OCI-LY7 (cell line): ENCODE measurements around the gene CD2BP2. TPM values are rescaled to one million over a fixed set of nuclear protein-coding genes. Genes with fewer than 3 reads are reported as not detected.

Experiments
- BruUV-seq: library from RNA; stranded (reverse); fragments of 400-500 nt; replicated peaks from 2 replicates; lab custom pipeline; 2021; lab: Mats Ljungman, UMichigan
- CTCF ChIA-PET: fragments of 300-600 bp; sonication (Branson Sonifier 250); formaldehyde crosslinking; loops from one replicate; lab custom pipeline; 2022; ENCODE audit warnings: antibody characterized with exemption; ENCODE audit not compliant: unreplicated experiment; lab: Charles Lee
- POLR2A ChIA-PET: fragments of 300-600 bp; sonication (Branson Sonifier 250); formaldehyde crosslinking; loops from one replicate; lab custom pipeline; 2022; ENCODE audit warnings: antibody characterized with exemption; lab: Charles Lee
- DNase-seq: peaks from one replicate; pipeline ENCODE4 v3.0.0-alpha.2; 2015; ENCODE audit warnings: low spot score
- H2AFZ ChIP-seq: fragments of 200-600 bp; sonication (generic), shearing (Covaris generic); 2 replicates; pipeline ENCODE4 v1.6.1; 2014; ENCODE audit warnings: mild to moderate bottlenecking, antibody characterized with exemption, low read length, moderate library complexity
- H3K27ac ChIP-seq: fragments of 200-600 bp; sonication (generic); 2 replicates; pipeline ENCODE4 v1.5.1; 2014; ENCODE audit warnings: mixed run types, low read depth, mild to moderate bottlenecking, moderate library complexity, low read length, inconsistent platforms; ENCODE audit not compliant: poor library complexity, severe bottlenecking
- H3K36me3 ChIP-seq: fragments of 200-600 bp; sonication (generic); 2 replicates; pipeline ENCODE4 v1.6.1; 2014; ENCODE audit warnings: mild to moderate bottlenecking, antibody characterized with exemption, low read length, moderate library complexity, mixed read lengths; ENCODE audit not compliant: insufficient read depth
- H3K4me1 ChIP-seq: fragments of 200-600 bp; sonication (generic); 2 replicates; pipeline ENCODE4 v1.5.1; 2014; ENCODE audit warnings: mild to moderate bottlenecking, low read length; ENCODE audit not compliant: insufficient read depth, poor library complexity, severe bottlenecking
- H3K4me2 ChIP-seq: fragments of 200-600 bp; sonication (generic); 2 replicates; pipeline ENCODE4 v1.6.1; 2014; ENCODE audit warnings: mild to moderate bottlenecking, low read length
- H3K4me3 ChIP-seq: fragments of 200-600 bp; sonication (generic); 2 replicates; pipeline ENCODE4 v1.5.1; 2014; ENCODE audit warnings: mild to moderate bottlenecking, low read depth, low read length; ENCODE audit not compliant: poor library complexity, severe bottlenecking
- H3K79me2 ChIP-seq: fragments of 200-600 bp; sonication (generic); 2 replicates; pipeline ENCODE4 v1.6.1; 2016; ENCODE audit warnings: low read depth, mild to moderate bottlenecking, low read length, moderate library complexity, mixed read lengths; ENCODE audit not compliant: insufficient read depth
- H3K9me2 ChIP-seq: fragments of 200-600 bp; sonication (generic); 2 replicates; pipeline ENCODE4 v1.6.1; 2016; ENCODE audit warnings: mild to moderate bottlenecking, low read length, mixed read lengths; ENCODE audit not compliant: insufficient read depth
- H3K9me3 ChIP-seq: fragments of 200-600 bp; sonication (generic); 2 replicates; pipeline ENCODE4 v1.6.1; 2014; ENCODE audit warnings: mild to moderate bottlenecking, mixed run types, low read length, mixed read lengths
- H4K20me1 ChIP-seq: fragments of 200-600 bp; sonication (generic); 2 replicates; pipeline ENCODE4 v1.6.1; 2014; ENCODE audit warnings: mild to moderate bottlenecking, antibody characterized with exemption, low read length, moderate library complexity, mixed read lengths; ENCODE audit not compliant: insufficient read depth
- EZH2phosphoT487 ChIP-seq: fragments of 200-600 bp; sonication (generic); IDR thresholded peaks from 2 replicates; pipeline ENCODE4 v1.6.1; 2018; ENCODE audit warnings: low read depth, borderline replicate concordance, mild to moderate bottlenecking, mixed run types, antibody characterized with exemption, low read length, moderate library complexity, mixed read lengths
- intact Hi-C: fragments of 100-400 bp; cut with micrococcal nuclease; formaldehyde crosslinking; loops from one replicate; pipeline ENCODE4 v1.10.0; 2022; ENCODE audit not compliant: unreplicated experiment
- total RNA-seq, 2 experiments: library from RNA; depleted of rRNA in 1 of 2; stranded (reverse); fragments of >200 nt in 1 of 2; shearing (Covaris generic) in 1 of 2; gene quantifications; 2 replicates each; pipeline ENCODE4 v1.2.3, GENCODE V29; 2014 to 2022
- TF ChIP-seq, protein P1 (sequence below): fragments of 200-600 bp; sonication (generic); conservative IDR thresholded peaks from 2 replicates; pipeline ENCODE4 v1.5.1; 2014; ENCODE audit warnings: mild to moderate bottlenecking, antibody characterized with exemption, low read length, moderate library complexity, mixed read lengths

Gene CD2BP2
- total RNA-seq, 2 experiments from 2014 or later: 69.2 to 111 TPM

DNA sequence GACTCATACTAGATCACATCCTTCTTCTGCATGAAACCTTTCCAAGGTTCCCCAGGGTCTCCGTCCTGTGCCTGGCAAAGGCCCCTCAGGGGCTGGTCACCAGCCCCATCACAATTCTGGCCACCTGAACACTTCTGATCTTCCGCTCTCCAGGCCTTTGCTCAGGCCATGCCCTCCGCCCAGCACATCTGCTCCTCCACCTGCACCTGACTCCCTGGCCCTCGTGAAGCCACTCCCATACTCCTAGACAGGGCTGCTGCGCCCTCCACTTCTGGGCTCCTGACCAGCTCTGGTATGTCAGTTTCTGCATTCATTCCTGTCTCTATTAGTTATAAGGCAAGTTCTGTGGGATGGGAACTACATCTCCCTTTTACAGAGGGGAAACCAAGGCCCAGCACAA is 17.6 kb upstream of the CD2BP2 start:
- ChIA-PET POLR2A (interaction anchor here (2.3 to 2.6 kb wide), 2 partner anchors 10 to 34 kb away, joined by 14 to 26 read pairs; partner anchors contain the start of genes SEPTIN1 and ZNF771), CTCF (interaction anchor here (0.6 kb wide), 1 partner anchor 625 kb away, joined by 5 read pairs; no protein-coding TSS in a partner anchor)

DNA sequence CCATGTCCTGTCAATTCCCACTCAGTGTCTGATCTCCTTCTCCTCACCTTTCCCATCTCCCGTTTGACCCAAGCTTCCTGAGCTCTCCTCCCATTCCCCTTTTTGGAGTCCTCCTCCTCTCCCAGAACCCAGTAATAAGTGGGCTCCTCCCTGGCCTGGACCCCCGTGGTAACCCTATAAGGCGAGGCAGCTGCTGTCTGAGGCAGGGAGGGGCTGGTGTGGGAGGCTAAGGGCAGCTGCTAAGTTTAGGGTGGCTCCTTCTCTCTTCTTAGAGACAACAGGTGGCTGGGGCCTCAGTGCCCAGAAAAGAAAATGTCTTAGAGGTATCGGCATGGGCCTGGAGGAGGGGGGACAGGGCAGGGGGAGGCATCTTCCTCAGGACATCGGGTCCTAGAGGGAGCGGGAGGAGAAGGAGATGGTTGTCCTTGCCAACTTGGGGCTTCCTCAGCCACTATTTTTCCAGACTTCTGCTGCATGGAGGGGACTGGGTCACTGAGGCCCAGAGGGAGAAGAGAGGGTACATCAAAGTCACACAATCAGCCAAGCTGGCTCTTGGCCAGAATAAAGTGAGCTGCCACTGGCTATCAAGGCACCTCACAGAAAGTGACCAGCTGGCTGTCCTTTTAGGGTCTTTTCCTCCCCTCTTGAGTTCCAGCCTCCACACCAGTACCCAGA is 17.1 kb upstream of the CD2BP2 start:
- peaks cover 23% of the 10 kb centered on the region for H3K36me3 ChIP-seq
- TF ChIP-seq, protein P1, sequence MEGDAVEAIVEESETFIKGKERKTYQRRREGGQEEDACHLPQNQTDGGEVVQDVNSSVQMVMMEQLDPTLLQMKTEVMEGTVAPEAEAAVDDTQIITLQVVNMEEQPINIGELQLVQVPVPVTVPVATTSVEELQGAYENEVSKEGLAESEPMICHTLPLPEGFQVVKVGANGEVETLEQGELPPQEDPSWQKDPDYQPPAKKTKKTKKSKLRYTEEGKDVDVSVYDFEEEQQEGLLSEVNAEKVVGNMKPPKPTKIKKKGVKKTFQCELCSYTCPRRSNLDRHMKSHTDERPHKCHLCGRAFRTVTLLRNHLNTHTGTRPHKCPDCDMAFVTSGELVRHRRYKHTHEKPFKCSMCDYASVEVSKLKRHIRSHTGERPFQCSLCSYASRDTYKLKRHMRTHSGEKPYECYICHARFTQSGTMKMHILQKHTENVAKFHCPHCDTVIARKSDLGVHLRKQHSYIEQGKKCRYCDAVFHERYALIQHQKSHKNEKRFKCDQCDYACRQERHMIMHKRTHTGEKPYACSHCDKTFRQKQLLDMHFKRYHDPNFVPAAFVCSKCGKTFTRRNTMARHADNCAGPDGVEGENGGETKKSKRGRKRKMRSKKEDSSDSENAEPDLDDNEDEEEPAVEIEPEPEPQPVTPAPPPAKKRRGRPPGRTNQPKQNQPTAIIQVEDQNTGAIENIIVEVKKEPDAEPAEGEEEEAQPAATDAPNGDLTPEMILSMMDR: no peak
- TF ChIP-seq EZH2phosphoT487: no peak
- intact Hi-C loops: loop anchor here (10.0 kb wide), 1 partner anchor 377 kb away; the partner anchor contains the start of genes HIRIP3 and INO80E
- peak overlapping the region; percentile 63 for H3K4me3 ChIP-seq
- no peaks in the 10 kb centered on the region for H3K9me2 ChIP-seq
- peak overlapping the region; percentile 4; the same call in 1 of the 2 replicates for H2AFZ ChIP-seq
- no peaks in the 10 kb centered on the region for H3K9me3 ChIP-seq
- DNase-seq: peak; percentile 77
- H3K4me1 ChIP-seq: peaks cover 37% of the 10 kb centered on the region
- peaks cover 20% of the 10 kb centered on the region for H4K20me1 ChIP-seq
- H3K27ac ChIP-seq: peak overlapping the region; percentile 77
- H3K4me2 ChIP-seq: peak overlapping the region; percentile 86
- no TSS peak for BruUV-seq
- POLR2A ChIA-PET: interaction anchor here (0.7 to 2.6 kb wide), 9 partner anchors 8 to 37 kb away, joined by 3 to 26 read pairs (median 10); partner anchors contain the start of genes SEPTIN1 and ZNF771
- CTCF ChIA-PET: interaction anchor here (0.5 to 0.6 kb wide), 2 partner anchors 23 to 625 kb away, joined by 3 to 5 read pairs; partner anchors contain the start of gene ZNF48
- H3K79me2 ChIP-seq: peaks cover 27% of the 10 kb centered on the region

More for the DNA sequence above, 17.6 kb upstream of the CD2BP2 start:
- peak; percentile 33 for DNase-seq
- Histone ChIP-seq H2AFZ (peak overlapping the region; percentile 4; the same call in 1 of the 2 replicates), H3K4me2 (peak overlapping the region; percentile 86), H3K9me2 (no peaks in the 10 kb centered on the region), H3K36me3 (peaks cover 18% of the 10 kb centered on the region), H3K4me1 (peaks cover 37% of the 10 kb centered on the region), H3K4me3 (peak overlapping the region; percentile 63), H3K27ac (peak overlapping the region; percentile 77), H4K20me1 (peaks cover 18% of the 10 kb centered on the region), H3K79me2 (peaks cover 22% of the 10 kb centered on the region), H3K9me3 (no peaks in the 10 kb centered on the region)
- TF ChIP-seq EZH2phosphoT487: no peak
- TF ChIP-seq, protein P1: no peak
- BruUV-seq: no TSS peak
- intact Hi-C loops: loop anchor here (10.0 kb wide), 1 partner anchor 378 kb away; the partner anchor contains the start of genes HIRIP3 and INO80E
